B cell (primary cell): ENCODE results near the gene KPNB1. TPM values are rescaled to one million over a fixed set of nuclear protein-coding genes. Genes with fewer than 3 reads are reported as not detected.

Source experiments
- ATAC-seq: fragments of 200-7000 bp; cut with Tn5 transposase; one replicate; pipeline ENCODE4 v1.10.0; 2021; ENCODE audit warnings: low read depth, mild to moderate bottlenecking, moderate number of reproducible peaks, moderate library complexity
- CTCF ChIA-PET: fragments of 350-600 bp; sonication (Branson Sonifier 250); formaldehyde crosslinking; loops from one replicate; lab custom pipeline; 2021; ENCODE audit warnings: antibody characterized with exemption, inconsistent platforms; lab: Charles Lee
- POLR2A ChIA-PET: fragments of 350-600 bp; sonication (Branson Sonifier 250); formaldehyde crosslinking; loops from one replicate; lab custom pipeline; 2021; ENCODE audit warnings: antibody characterized with exemption; lab: Charles Lee
- DNase-seq: peaks from one replicate; pipeline ENCODE4 v3.0.0; 2013
- H2AFZ ChIP-seq: 2 replicates; pipeline ENCODE4 v1.6.1; 2012; ENCODE audit warnings: mild to moderate bottlenecking, low read depth, low read length; ENCODE audit not compliant: insufficient read depth, poor library complexity, severe bottlenecking
- H3K27ac ChIP-seq, 2 donors: 1 replicate in 1 of 2; 2 replicates in 1 of 2; pipeline ENCODE4 v1.5.1; 2012 to 2013; ENCODE audit warnings: low read length in 2 of 2, mild to moderate bottlenecking in 2 of 2, moderate library complexity in 1 of 2
- H3K27me3 ChIP-seq, 4 experiments: fragments of 200-600 bp in 1 of 4; sonication (generic) in 1 of 4; replicated peaks in 1 of 4; 1 replicate in 2 of 4; 2 replicates in 2 of 4; pipeline versions ENCODE4 v1.6.1 to v1.7.0; 2013 to 2016; ENCODE audit warnings: low read length in 3 of 4, mild to moderate bottlenecking in 2 of 4, mixed read lengths in 1 of 4, moderate library complexity in 1 of 4; ENCODE audit not compliant: insufficient read depth in 4 of 4, control insufficient read depth in 3 of 4; ENCODE audit errors: control extremely low read depth in 1 of 4
- H3K36me3 ChIP-seq, 2 experiments: replicated peaks in 1 of 2; 1 replicate in 1 of 2; 2 replicates in 1 of 2; pipeline versions ENCODE4 v1.6.1 to v1.7.1; 2013; ENCODE audit warnings: low read length in 1 of 2; ENCODE audit not compliant: insufficient read depth in 2 of 2, control insufficient read depth in 1 of 2; ENCODE audit errors: control extremely low read depth in 1 of 2, extremely low read depth in 1 of 2
- H3K4me1 ChIP-seq, 2 donors: fragments of 200-600 bp in 1 of 2; sonication (generic) in 1 of 2; 1 replicate in 1 of 2; 2 replicates in 1 of 2; pipeline versions ENCODE4 v1.5.1 to v1.6.1; 2013 to 2017; ENCODE audit warnings: low read length in 2 of 2; ENCODE audit not compliant: control insufficient read depth in 2 of 2, insufficient read depth in 2 of 2
- H3K4me2 ChIP-seq: replicated peaks from 2 replicates; pipeline ENCODE3; 2012; ENCODE audit warnings: mild to moderate bottlenecking, low read depth, low read length; ENCODE audit not compliant: poor library complexity, severe bottlenecking
- H3K4me3 ChIP-seq, 5 experiments: fragments of 200-600 bp in 1 of 5; sonication (generic) in 1 of 5; 1 replicate in 3 of 5; 2 replicates in 2 of 5; pipeline versions ENCODE4 v1.5.1 to v1.7.0; 2011 to 2016; ENCODE audit warnings: low read length in 4 of 5, mild to moderate bottlenecking in 4 of 5, low read depth in 2 of 5, control low read depth in 1 of 5, moderate library complexity in 1 of 5; ENCODE audit not compliant: insufficient read depth in 1 of 5; ENCODE audit errors: control extremely low read depth in 1 of 5, extremely low read depth in 1 of 5
- H3K79me2 ChIP-seq: fragments of 200-600 bp; sonication (generic); one replicate; pipeline ENCODE4 v1.6.0; 2016; ENCODE audit warnings: low read length; ENCODE audit not compliant: control insufficient read depth, insufficient read depth
- H3K9ac ChIP-seq: fragments of 200-600 bp; sonication (generic); 2 replicates; pipeline ENCODE4 v1.6.1; 2017; ENCODE audit warnings: mild to moderate bottlenecking, low read length, moderate library complexity
- H3K9me3 ChIP-seq, 3 donors: one replicate each; pipeline versions ENCODE4 v1.6.1 to v1.7.1; 2013; ENCODE audit warnings: low read length in 2 of 3; ENCODE audit not compliant: control insufficient read depth in 2 of 3, insufficient read depth in 1 of 3; ENCODE audit errors: control extremely low read depth in 1 of 3
- H4K20me1 ChIP-seq: 2 replicates; pipeline ENCODE4 v1.6.0; 2012; ENCODE audit warnings: mild to moderate bottlenecking, low read length; ENCODE audit not compliant: insufficient read depth, control insufficient read depth, poor library complexity, severe bottlenecking
- H3K27ac Mint-ChIP-seq: one replicate; pipeline ENCODE4 v1.8.0; 2021; ENCODE audit warnings: mixed read lengths
- H3K27me3 Mint-ChIP-seq: one replicate; pipeline ENCODE4 v1.8.0; 2021; ENCODE audit warnings: mixed read lengths
- H3K4me1 Mint-ChIP-seq: one replicate; pipeline ENCODE4 v1.8.0; 2021; ENCODE audit warnings: mixed read lengths
- H3K4me3 Mint-ChIP-seq: one replicate; pipeline ENCODE4 v1.8.0; 2021; ENCODE audit warnings: mixed read lengths
- H3K9me3 Mint-ChIP-seq: one replicate; pipeline ENCODE4 v1.8.0; 2022; ENCODE audit warnings: mixed read lengths; ENCODE audit not compliant: insufficient read depth
- CTCF ChIP-seq: fragments of 200-600 bp; IDR thresholded peaks from one replicate; pipeline ENCODE4 v1.8.0; 2022; ENCODE audit warnings: antibody characterized with exemption, mild to moderate bottlenecking
- EZH2 ChIP-seq: IDR thresholded peaks from 2 replicates; pipeline ENCODE4 v1.6.1; 2012; ENCODE audit warnings: borderline replicate concordance, low read depth, mild to moderate bottlenecking, moderate library complexity, low read length; ENCODE audit not compliant: insufficient read depth, poor library complexity, severe bottlenecking
- WGBS: methylation state at CpG from one replicate; pipeline ENCODE4 v1.1.5; 2013; ENCODE audit warnings: missing lambda C conversion rate; ENCODE audit not compliant: insufficient coverage; 5-methylcytosine and 5-hydroxymethylcytosine counted together
- intact Hi-C: fragments of 100-400 bp; cut with micrococcal nuclease; formaldehyde crosslinking; loops from one replicate; pipeline ENCODE4 v1.10.0; 2022
- polyA plus RNA-seq: library from polyadenylated mRNA; depleted of rRNA; stranded (reverse); fragments of >200 nt; gene quantifications from 2 replicates; pipeline ENCODE4 v1.2.3, GENCODE V29; 2012
- total RNA-seq, 2 donors: library from RNA; stranded (reverse); fragments of 120-200 nt in 1 of 2; gene quantifications; 1 replicate in 1 of 2; 2 replicates in 1 of 2; pipeline versions ENCODE4 v1.2.3 to v1.2.4, GENCODE V29; 2013 to 2022

The KPNB1 gene
- total and polyA plus RNA-seq, 2 donors (not counting 1 experiment from before 2014, with no cell fraction given) = 60.6 to 278 TPM

- 70% methylated on average over 25 of the region's 25 CpGs for WGBS
- no peaks in the 10 kb centered on the region for H3K79me2 ChIP-seq
- H3K27ac ChIP-seq = no peak overlapping the region
- ChIA-PET POLR2A (interaction anchor here (0.8 to 1.1 kb wide), 3 partner anchors 9 to 34 kb away, joined by 3 to 5 read pairs (median 4); partner anchors contain the start of gene TBX21), CTCF (interaction anchor here (0.6 to 7.0 kb wide), 19 partner anchors 9 to 600 kb away, joined by 3 to 108 read pairs (median 3); partner anchors contain the start of genes KPNB1 and TBX21)
- Mint-ChIP-seq H3K27ac (peak overlapping the region; percentile 15), H3K9me3 (no peaks in the 10 kb centered on the region), H3K4me3 (no peak overlapping the region), H3K27me3 (no peaks in the 10 kb centered on the region), H3K4me1 (peaks cover 48% of the 10 kb centered on the region)
- peaks cover 25 to 61% of the 10 kb centered on the region in 2 donors for H3K4me1 ChIP-seq
- intact Hi-C loops = loop anchor here (1.0 to 10.0 kb wide), 4 partner anchors 16 to 106 kb away; no protein-coding TSS in a partner anchor
- peaks cover 4% of the 10 kb centered on the region for H4K20me1 ChIP-seq
- no peaks in the 10 kb centered on the region for H3K9me3 ChIP-seq
- H3K9ac ChIP-seq = no peak overlapping the region
- H3K4me2 ChIP-seq = no peak overlapping the region
- TF ChIP-seq CTCF (peak; percentile 99), EZH2 (no peak)
- no peak overlapping the region for H3K4me3 ChIP-seq
- H3K27me3 ChIP-seq = no peaks in the 10 kb centered on the region
- DNase-seq (peak; percentile 79), ATAC-seq (peak; percentile 49)
- H2AFZ ChIP-seq = no peak overlapping the region
- H3K36me3 ChIP-seq = no peaks in the 10 kb centered on the region
Measured at GRCh38 chr17:47698749-47699535, 49.2 kb downstream of the KPNB1 start.

- POLR2A ChIA-PET = interaction anchor here (0.7 to 1.1 kb wide), 5 partner anchors 8 to 537 kb away, joined by 3 to 5 read pairs (median 4); partner anchors contain the start of gene TBX21
- no peaks in the 10 kb centered on the region for H3K27me3 Mint-ChIP-seq
- no peak overlapping the region for H3K4me3 ChIP-seq
- ATAC-seq (no peak), DNase-seq (no peak)
- CTCF ChIA-PET = interaction anchor here (0.6 to 7.0 kb wide), 18 partner anchors 8 to 600 kb away, joined by 3 to 108 read pairs (median 4); partner anchors contain the start of genes KPNB1 and TBX21
- peaks cover 54% of the 10 kb centered on the region for H3K4me1 Mint-ChIP-seq
- no peak overlapping the region for H3K27ac Mint-ChIP-seq
- no peaks in the 10 kb centered on the region for H3K36me3 ChIP-seq
- no CpG with 5 or more reads among the region's 4 CpGs for WGBS
- no peak overlapping the region for H3K9ac ChIP-seq
- no peak for TF ChIP-seq EZH2
- TF ChIP-seq CTCF = no peak
- no peak overlapping the region for H2AFZ ChIP-seq
- H3K4me3 Mint-ChIP-seq = no peak overlapping the region
- H3K27ac ChIP-seq = no peak overlapping the region
- H3K79me2 ChIP-seq = no peaks in the 10 kb centered on the region
- no peak overlapping the region for H3K4me2 ChIP-seq
- peaks cover 30 to 66% of the 10 kb centered on the region in 2 donors for H3K4me1 ChIP-seq
- H3K9me3 ChIP-seq = no peaks in the 10 kb centered on the region
- no peaks in the 10 kb centered on the region for H3K9me3 Mint-ChIP-seq
- H3K27me3 ChIP-seq = no peaks in the 10 kb centered on the region
- intact Hi-C loops = loop anchor here (1.0 to 10.0 kb wide), 4 partner anchors 15 to 105 kb away; no protein-coding TSS in a partner anchor
- peaks cover 4% of the 10 kb centered on the region for H4K20me1 ChIP-seq
Measured at GRCh38 chr17:47699536-47699840, 49.8 kb downstream of the KPNB1 start.
